LHCN-M2 (cell line): ENCODE data around the gene KLRF2. TPM values are rescaled to one million over a fixed set of nuclear protein-coding genes. Genes with fewer than 3 reads are reported as not detected.
"Not testable (repeated sequence)": the region's sequence is repeated elsewhere in the genome, so short reads cannot be mapped to it uniquely, and the experiment has no call there.

ENCODE experiments used
- DNase-seq: peaks from one replicate; pipeline ENCODE4 v3.0.0-alpha.2; 2012; ENCODE audit warnings: low read depth
- polyA plus RNA-seq: library from polyadenylated mRNA; unstranded; fragments of >200 nt; gene quantifications from one replicate; pipeline ENCODE4 v1.2.1, GENCODE V29; 2012; ENCODE audit warnings: missing spikeins
- total RNA-seq: library from RNA; depleted of rRNA; stranded (reverse); fragments of >200 nt; gene quantifications from 2 replicates; pipeline ENCODE4 v1.2.3, GENCODE V29; 2014; rRNA removed

The KLRF2 gene, protein sequence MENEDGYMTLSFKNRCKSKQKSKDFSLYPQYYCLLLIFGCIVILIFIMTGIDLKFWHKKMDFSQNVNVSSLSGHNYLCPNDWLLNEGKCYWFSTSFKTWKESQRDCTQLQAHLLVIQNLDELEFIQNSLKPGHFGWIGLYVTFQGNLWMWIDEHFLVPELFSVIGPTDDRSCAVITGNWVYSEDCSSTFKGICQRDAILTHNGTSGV
- not detected in 2 replicates for total RNA-seq
- not detected for polyA plus RNA-seq

DNA sequence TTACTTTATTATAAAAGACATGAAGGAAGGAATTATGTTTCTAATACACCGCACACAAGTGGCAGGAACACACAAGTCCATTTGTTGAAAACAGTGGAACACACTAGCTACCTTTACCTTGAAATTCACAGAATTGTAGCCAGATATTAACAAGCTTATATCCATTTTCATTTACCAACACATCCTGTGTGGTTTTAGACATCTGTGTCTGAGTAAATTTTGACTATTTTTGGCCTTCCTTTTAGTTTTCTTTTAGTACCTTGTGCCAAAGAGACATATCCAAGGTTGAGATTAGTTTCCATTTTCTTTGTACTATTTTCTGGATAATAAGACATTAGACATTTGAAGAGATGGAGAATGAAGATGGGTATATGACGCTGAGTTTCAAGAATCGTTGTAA is at the start of gene KLRF2:
Gene KLRF2 (plus strand): TSS at position 244 of the 400 bp plus-strand sequence. CDS start 107 bp downstream, at position 351.
- no peak for DNase-seq

DNA sequence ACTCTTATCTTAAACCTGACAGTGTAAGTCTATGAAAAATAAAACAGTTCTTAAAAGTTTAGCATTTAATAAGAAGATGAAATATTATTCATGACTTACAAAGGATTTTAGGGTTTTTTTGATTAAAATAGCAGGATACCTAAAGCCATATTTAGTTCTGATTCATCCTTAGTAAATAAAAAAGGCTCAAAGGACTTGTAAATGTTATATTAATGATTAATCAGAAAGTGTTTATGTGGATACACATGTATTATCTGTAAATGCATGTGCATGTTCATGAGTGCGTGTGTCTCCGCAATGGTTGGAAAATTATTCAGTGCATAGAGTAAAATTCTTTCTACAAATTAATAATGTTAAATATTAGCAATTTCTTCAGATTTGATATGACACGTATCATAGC is 49.6 kb upstream of the KLRF2 start:
- DNase-seq: no peak

DNA sequence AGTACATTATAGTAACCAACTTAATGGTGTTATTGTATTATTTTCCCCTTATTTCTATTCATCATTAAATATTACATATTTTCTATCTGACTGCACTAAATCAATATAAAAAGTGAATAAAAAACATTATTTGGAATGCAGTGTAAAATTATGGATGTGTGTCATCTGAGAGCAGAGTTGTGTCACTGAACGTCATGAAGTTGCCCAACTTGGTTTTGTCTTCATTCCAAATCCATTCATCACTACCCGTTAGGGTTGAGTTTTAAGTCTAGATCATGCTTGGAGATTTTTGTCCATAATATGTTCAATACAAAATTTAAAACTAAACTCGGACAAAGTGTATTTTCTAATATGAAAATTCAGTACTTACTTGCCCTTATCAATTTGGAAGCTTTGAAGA is 37.9 kb upstream of the KLRF2 start:
- DNase-seq: peak; percentile 20

DNA sequence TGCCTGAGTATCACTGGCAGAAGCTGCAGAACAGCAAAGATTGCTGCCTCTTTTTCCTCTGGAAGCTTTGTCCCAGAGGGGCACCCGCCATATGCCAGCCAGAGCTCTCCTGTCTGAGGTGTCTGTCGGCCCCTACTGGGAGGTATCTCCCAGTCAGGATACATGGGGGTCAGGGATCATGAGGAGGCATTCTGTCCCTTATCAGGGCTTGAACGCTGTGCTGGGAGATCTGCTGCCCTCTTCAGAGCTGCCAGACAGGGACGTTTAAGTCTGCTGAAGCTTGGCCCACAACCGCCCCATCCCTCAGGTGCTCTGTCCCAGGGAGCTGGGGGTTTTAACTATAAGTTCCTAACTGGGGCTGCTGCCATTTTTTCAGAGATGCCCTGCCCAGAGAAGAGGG is 32.4 kb upstream of the KLRF2 start:
- DNase-seq: no peak

DNA sequence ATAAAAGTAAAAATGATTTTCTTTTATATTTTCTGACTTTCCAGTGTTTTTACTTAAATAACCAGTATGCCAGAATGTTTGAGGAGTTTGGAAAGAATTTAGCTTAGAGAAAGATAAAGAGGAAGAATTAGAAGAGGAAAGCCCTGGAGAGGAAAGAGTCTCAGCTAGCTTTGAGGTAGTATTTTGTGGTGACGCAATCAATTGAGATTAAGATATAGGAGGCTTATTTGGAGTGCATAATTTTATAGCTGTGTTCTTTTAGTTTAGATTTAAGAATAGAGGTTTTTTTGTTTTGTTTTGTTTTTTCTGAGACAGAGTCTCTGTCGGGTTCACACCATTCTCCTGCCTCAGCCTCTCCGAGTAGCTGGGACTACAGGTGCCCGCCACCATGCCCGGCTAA is 30.2 kb upstream of the KLRF2 start:
- DNase-seq: no peak

DNA sequence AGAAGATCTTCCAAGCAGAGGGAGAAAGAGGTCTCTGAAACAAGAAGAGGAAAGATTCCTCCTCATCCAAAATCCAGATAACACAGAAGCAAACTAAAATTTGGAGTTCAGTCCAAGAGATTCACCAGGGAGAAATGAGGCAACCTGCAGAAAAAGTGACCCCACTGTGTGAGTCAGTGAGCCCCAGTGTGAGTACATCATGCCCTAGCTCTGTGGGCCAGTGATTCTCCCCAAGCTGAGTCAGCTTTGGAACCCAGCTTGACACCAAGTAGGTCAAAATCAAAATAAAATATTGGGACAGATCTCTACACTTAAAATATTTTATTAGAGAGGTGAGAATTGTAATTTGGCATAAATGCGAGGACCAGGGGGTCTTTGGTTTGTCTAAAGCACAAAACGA is 29.4 kb upstream of the KLRF2 start:
- no peak for DNase-seq

DNA sequence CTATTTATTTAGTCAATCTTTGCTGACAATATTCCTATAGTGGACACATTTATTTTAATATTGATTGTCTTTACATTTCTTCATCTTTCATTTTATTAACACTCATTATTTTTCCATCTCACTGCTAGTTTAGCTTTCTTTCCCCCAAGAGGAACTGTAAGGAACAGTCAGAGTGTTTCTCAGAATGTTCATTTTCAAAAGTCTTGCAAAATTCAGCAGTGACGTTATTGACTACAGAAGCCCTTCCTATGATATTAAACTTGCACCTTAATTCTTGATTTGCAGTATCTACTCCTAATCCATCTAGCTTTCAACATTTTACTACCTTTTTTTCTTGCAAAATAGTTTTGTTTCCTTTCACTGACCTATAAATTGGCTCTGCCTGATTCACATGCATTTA is 25.1 kb upstream of the KLRF2 start:
- no peak for DNase-seq

DNA sequence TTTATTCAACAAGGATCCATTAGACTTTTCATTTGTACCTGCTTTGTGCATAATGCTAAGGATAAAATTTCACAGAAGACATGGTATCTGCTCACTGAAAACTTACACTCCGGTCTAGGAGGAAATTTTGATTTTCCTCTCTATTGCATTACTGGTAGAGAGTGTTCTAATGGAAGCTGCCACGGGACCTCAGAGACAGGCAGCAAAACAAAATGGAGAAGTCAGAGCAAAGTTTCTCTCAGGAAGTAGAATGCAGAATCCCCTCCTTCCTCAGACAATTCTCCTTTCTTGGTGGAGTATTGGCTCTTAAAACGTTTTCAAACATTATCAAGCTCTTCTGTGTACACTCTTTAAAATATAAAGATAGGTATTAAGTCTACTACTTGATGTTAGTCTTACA is 24.4 kb upstream of the KLRF2 start:
- DNase-seq: no peak

DNA sequence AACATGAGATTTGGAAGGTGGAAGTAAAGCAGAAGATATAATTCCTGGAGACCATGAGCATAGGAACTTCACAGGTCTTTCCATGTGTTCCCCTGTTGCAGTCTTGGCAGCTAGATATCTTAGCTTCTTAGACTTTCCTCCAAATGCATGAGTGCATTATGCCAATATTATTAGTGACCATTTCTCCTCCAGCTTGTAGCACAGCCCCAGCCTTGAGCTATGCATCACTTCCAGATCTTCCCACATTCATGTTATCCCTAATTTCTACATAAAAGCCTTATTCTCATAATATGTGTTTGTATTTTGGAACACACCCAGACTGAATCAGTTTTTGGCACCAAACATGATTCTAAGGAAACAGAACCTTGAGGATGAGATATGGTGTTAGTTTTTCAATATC is 23.2 kb upstream of the KLRF2 start:
- DNase-seq: no peak

DNA sequence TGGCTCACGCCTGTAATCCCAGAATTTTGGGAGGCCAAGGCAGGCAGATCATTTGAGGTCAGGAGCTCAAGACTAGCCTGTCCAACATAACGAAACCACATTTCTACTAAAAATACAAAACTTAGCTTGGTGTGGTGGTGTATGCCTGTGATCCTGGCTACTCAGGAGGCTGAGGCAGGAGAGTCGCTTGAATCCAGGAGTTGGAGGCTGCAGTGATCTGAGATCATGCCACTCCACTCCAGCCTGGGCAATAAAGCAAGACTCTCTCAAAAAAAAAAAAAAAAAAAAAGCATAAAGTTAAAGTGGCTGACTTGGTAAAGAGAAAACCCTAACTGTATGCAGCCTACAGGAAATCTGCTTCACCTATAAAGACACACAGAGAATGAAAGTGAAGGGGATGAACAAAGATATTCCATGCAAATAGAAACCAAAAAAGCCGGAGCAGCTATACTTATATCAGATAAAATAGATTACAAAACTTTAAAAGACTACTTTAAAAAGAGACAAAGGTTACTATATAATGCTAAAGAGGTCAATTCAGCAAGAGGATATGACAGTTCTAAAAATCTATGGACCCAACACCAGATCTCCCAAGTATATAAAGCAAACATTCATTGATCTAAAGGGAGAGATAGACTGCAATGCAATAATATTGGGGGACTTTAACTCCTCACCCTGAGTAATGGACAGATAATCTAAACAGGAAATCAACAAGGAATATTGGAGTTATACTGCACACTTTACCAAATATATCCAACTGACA is 16.2 kb upstream of the KLRF2 start:
- DNase-seq: no peak

DNA sequence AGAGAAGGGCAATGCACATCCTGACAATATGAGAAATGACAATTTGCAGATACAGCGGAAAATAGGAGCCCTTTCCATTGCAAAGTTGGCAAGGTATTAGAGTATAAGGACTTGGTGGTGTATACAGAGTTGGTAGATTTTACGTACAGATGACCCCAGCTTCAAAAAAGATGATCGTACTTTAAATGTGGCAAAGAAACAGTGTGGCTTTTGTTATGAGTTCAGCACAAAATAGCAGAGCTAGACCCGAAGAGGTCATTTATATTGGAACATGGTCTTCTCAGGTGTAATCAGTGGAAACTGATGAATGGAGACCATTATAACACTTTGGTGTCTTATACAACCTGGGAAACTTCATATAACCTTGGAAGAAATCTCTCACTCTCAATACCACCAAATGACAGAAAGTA is 14.4 kb upstream of the KLRF2 start:
- peak; percentile 12 for DNase-seq

DNA sequence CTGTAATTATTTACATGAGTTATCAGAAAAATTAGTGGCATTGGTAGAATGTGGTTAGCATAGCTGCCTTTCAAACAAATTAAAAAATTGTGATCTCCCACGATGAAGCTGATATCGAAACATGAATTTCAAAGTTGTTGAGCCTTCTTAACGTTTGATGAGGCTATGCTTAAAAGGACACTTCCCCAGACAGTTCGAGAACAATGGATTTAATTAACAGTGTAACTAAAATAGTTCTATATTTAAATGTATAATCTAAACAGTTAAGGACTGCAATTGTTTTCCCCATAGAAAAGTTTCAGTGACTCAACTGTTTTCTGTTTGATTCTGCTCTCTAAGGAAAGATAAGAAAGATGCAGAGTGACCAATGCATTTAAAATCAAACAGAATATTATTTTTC is 13.8 kb upstream of the KLRF2 start:
- no peak for DNase-seq

DNA sequence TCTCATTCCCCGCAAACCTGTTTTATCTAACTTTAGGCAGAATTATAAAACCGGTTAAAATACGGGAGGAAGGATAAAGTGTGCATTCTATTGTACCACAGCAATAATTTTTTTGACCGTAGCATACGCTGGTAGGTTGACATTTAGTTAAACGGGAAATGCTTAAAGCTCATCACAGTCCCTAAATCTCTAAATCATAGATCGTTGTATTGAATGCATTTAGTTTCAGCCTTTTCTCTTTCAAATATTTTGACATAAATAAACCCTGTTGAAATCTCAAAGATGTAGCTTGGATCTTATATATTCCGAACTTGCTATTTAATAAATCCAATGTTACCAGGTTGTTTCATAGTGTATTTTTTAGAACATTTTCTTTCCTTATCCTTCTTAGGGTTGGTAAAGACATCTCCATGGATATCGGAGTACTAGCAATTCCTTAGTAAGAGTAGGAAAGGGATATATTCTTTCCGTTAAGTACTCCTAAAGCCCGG is 12.9 kb upstream of the KLRF2 start:
- peak; percentile 29 for DNase-seq

DNA sequence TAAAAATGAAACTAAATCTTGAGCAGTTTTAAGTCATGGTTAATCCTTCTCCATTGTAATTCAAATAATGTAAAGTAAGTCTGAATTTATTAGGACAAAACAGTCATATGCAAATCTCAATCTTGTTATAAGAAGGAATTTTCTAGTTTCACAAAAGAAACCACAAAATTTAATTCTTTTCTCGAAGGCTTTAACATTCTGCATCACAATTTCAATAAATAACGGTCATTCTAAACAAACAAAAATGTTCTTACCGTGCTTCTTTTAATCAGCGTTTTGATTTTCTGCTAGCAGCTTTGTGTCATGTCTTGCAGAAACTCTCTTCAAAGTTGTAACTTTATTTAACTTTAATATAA is 12.4 kb upstream of the KLRF2 start:
- no peak for DNase-seq

DNA sequence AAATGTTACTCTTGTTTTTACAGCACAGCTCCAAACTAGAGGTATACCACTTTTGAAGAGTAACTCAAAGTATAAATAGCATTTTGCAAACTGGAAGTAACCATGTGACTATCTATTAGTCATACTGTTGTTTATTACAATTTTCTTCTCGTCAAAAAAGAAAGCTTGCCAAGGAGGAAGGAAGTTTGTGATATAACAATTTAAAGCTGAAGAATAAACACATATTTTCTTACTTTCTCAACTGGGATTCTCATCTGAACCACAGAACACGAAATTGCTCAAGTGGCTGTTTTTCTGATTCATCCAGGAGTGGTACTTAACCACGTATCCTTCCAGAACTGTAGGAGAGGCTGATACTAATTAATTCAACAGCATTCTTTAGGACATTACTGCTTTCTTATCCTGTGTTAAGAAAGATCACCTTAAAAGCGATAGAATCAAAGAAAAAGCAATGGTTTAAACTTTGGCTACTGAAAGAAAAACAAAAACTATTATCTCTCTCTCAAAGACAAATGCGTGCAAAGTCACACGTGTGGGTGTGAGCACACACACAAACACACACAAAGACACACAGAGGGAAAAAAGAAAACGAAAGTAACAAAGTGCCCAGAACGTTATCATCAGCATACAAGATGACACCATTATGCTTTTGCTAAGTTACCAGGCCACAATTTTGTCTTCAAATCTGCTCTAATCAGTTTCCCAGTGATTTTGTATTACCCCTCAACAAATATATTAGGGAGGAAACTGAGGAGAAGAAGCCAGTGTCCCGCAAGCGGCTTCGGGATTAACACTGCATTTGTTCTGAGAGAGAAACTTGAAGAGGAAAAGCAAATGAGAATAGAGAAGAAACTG is 11.8 kb upstream of the KLRF2 start, which contains the start of gene CLEC2B:
Gene CLEC2B (minus strand): TSS at position 48 of the 855 bp plus-strand sequence.
- DNase-seq: peak; percentile 86

DNA sequence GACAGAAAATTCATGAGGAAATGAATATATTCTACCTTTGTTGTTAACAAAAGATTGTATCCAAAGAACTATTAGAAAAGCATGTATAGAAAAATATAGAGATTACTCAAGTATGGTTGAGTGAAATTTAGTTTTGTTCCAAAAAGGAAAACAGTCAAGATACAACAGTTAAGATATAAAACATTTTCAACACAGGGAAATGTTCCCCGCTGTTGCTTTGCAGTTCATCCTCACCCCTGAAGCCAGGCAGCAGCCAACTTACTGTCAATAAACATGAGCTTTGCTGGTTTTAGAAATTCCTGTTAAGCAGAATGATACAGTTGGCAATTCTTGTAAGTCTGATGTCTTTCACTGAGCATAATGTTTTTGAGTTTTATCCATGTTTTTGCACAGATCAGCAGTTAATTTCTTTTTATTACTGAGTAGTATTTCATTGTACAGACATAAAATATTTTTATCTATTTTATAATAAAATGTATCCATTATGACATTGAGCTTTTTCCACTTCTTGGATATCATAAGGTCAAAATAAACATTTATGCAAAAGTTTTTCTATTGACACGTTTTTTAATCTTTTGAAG is 10.9 kb upstream of the KLRF2 start:
- peak; percentile 44 for DNase-seq

DNA sequence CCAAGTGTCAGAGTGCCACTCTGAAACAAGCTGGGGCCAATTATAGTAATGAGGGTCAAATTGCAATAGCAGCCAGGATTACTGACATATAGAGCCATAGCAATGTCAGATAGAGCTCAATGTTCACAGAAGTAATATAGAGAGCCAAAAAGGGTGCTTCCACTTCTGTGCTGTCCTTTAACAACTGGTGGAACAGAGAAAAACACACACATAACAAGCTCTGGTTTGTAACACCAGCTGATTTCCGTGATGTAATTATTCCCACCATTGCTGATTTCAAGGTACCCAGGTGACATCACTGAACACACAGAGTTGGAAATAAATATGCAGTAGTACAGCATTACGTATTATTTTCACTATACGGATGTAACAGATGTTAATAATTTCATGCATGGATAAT is 9.1 kb upstream of the KLRF2 start:
- DNase-seq: no peak

DNA sequence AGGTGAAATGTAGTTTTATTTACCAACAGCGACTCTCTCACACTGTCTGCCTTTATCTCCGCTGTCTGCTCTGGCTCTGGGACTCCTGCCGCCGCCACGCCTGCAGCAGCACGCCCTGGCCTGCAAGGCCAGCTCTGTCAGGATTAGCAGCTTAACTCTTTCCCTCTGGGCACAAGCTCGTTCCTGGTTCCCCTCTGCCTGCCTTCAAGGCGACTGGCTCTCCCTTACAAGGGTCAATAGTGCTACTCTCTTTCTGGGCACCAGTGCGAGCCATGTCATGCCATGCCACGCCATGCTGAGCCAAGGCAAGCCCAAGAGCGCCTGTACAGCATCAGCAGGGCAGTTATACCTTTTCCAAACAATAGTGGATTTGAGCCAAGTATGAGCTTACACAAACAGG is 8.5 kb upstream of the KLRF2 start:
- DNase-seq: no peak

DNA sequence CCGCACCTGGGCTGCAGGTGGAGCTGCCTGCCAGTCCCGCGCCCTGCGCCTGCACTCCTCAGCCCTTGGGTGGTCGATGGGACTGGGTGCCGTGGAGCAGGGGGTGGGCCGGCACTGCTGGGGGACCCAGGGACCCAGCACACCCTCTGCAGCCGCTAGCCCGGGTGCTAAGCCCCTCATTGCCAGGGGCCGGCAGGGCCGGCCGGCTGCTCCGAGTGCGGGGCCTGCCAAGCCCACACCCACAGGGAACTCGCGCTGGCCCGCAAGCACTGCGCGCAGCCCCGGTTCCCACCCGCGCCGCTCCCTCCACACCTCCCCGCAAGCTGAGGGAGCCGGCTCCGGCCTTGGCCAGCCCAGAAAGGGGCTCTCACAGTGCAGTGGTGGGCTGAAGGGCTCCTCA is 5.2 kb upstream of the KLRF2 start:
- DNase-seq: not testable (repeated sequence)

DNA sequence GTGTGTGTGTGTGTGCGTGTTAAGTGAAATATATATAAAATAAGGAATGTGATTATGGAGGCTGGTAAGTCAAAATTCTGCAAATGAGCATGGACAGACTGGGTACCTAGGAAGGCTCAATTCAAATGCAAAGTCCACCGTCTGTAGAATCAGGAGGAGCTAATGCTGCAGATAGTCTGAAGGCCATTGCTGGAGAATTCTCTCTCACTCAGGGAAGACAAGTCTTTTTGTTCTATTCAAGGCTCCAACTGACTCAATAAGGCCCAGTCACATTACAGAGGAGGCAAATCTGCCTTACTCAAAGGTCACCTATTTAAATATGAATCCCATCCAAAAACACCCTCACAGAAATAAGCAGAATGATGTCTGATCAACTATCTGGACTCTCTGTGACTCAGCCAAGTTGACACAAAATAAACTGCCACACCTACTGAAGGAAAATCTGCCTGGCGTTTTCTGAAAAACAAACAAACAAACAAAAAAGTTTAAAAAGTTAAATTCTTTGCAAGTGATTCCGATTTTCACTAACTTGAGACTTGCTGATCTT is 684 bp upstream of the KLRF2 start:
- DNase-seq: no peak

DNA sequence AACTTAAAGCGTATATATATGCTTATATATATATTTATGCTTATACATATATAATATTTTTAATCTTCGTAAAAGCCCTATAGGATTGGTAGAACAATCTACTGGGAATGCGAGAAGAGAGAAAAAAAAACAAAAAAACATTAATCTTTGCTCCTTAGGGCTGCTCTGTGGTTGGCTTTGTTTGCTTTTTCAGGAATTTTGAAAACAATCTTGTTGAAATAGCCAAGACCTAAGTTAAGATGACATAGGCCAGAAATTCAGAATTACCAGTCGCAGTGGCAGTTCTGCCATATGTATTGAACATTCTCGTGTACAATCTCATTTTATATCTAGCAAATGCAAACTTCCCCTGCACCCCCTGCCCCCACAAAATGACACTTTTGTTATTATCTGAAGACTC is 699 bp downstream of the KLRF2 start:
- no peak for DNase-seq

DNA sequence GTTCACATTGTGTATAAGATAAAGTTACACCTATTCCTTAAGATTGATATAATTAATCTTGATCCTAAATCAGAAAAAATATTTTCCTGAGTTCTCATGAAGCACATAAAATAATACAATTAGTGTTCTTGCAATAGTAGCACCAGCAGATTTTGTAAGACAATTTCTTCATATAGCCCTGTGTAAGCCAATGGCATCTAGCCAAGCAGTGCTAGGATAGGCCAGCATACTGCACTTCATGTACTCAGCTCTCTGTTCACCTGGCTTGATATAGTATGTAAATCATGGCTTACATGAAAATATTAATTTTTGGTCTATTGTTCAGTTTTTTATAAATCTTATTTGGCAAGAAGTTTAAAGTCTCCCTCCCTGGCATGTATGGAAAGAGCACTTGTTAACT is 1.9 kb downstream of the KLRF2 start:
- DNase-seq: no peak
